ENCODE data around the gene TRPM8. TPM values are rescaled to one million over a fixed set of nuclear protein-coding genes. Genes with fewer than 3 reads are reported as not detected.
"Not testable (repeated sequence)": the region's sequence is repeated elsewhere in the genome, so short reads cannot be mapped to it uniquely, and the experiment has no call there.

TRPM8 gene
- total RNA-seq (2014; rRNA removed; shearing (Covaris generic)): 0.06 and 0.12 TPM in 2 replicates

GRCh38 chr2:233917116-233917515, at the start of gene TRPM8:
Gene TRPM8 (plus strand): TSS chr2:233917373. CDS start chr2:233926538, 9,165 bp downstream.
- no peak for DNase-seq (ENCODE audit: low read depth)

- no peak for DNase-seq (ENCODE audit: low read depth)
Observed at GRCh38 chr2:233867993-233868532, 49.1 kb upstream of the TRPM8 start, which contains the start of gene MSL3B. Gene MSL3B (minus strand): TSS chr2:233868386.

- no peak for DNase-seq (ENCODE audit: low read depth)
Observed at GRCh38 chr2:233871432-233871831, 45.7 kb upstream of the TRPM8 start.

- DNase-seq (ENCODE audit: low read depth): not testable (repeated sequence)
Observed at GRCh38 chr2:233872125-233872524, 45.0 kb upstream of the TRPM8 start.

GRCh38 chr2:233882353-233882752, 34.8 kb upstream of the TRPM8 start:
- no peak for DNase-seq (ENCODE audit: low read depth)

- DNase-seq (ENCODE audit: low read depth): peak; percentile 12
Observed at GRCh38 chr2:233892793-233893192, 24.4 kb upstream of the TRPM8 start.

- not testable (repeated sequence) for DNase-seq (ENCODE audit: low read depth)
Observed at GRCh38 chr2:233896253-233896652, 20.9 kb upstream of the TRPM8 start.

GRCh38 chr2:233901367-233901766, 15.8 kb upstream of the TRPM8 start:
- no peak for DNase-seq (ENCODE audit: low read depth)

- no peak for DNase-seq (ENCODE audit: low read depth)
Observed at GRCh38 chr2:233901884-233902283, 15.3 kb upstream of the TRPM8 start.

GRCh38 chr2:233905945-233906344, 11.2 kb upstream of the TRPM8 start:
- DNase-seq (ENCODE audit: low read depth): no peak

GRCh38 chr2:233907627-233908026, 9.5 kb upstream of the TRPM8 start:
- DNase-seq (ENCODE audit: low read depth): no peak

GRCh38 chr2:233912691-233913423, 4.3 kb upstream of the TRPM8 start:
- DNase-seq (ENCODE audit: low read depth): peak; percentile 47

GRCh38 chr2:233915128-233915527, 2.0 kb upstream of the TRPM8 start:
- DNase-seq (ENCODE audit: low read depth): no peak

- no peak for DNase-seq (ENCODE audit: low read depth)
Observed at GRCh38 chr2:233919319-233919718, 2.1 kb downstream of the TRPM8 start.

GRCh38 chr2:233919938-233920337, 2.8 kb downstream of the TRPM8 start:
- peak; percentile 86 for DNase-seq (ENCODE audit: low read depth)

GRCh38 chr2:233922471-233922870, 5.3 kb downstream of the TRPM8 start:
- DNase-seq (ENCODE audit: low read depth): no peak

GRCh38 chr2:233925402-233925801, 8.2 kb downstream of the TRPM8 start:
- DNase-seq (ENCODE audit: low read depth): no peak

GRCh38 chr2:233926806-233927205, 9.6 kb downstream of the TRPM8 start:
- peak; percentile 30 for DNase-seq (ENCODE audit: low read depth)

- peak; percentile 51 for DNase-seq (ENCODE audit: low read depth)
Observed at GRCh38 chr2:233928594-233929351, 11.6 kb downstream of the TRPM8 start.

GRCh38 chr2:233929352-233930022, 12.3 kb downstream of the TRPM8 start:
- DNase-seq (ENCODE audit: low read depth): peak; percentile 58

GRCh38 chr2:233934524-233934923, 17.4 kb downstream of the TRPM8 start:
- no peak for DNase-seq (ENCODE audit: low read depth)

- DNase-seq (ENCODE audit: low read depth): no peak
Observed at GRCh38 chr2:233935426-233935825, 18.3 kb downstream of the TRPM8 start.
